ENCODE data around the gene ACSM3.
"Not testable (repeated sequence)": the region's sequence is repeated elsewhere in the genome, so short reads cannot be mapped to it uniquely, and the experiment has no call there.

The ACSM3 gene

DNA sequence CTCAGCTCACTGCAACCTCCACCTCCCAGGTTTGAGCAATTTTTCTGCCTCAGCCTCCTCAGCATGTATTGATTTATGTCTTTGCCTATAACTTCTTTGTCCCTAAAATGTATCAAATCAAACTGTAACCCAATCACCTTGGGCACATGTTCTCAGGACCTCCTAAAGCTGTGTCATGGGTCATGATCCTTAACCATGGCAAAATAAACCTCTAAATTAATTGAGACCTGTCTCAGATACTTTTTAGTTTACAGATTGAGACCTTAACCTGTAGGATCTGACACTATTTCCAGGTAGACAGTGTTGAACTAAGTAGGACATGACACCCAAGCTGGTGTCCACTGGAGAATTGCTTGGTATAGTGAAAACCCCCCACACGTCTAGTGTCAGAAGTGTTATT is 2.6 kb upstream of the ACSM3 start:
- no peaks in the 10 kb centered on the region for H3K36me3 ChIP-seq (ENCODE audit: insufficient read depth, low read length)
- H3K4me3 ChIP-seq (ENCODE audit: low read length) = no peak overlapping the region
- no peaks in the 10 kb centered on the region for H3K4me1 ChIP-seq (ENCODE audit: control insufficient read depth, insufficient read depth, low read length)
- H3K4me2 ChIP-seq (ENCODE audit: low read length) = no peak overlapping the region
- no peaks in the 10 kb centered on the region for H3K9me3 ChIP-seq (replicated peaks; ENCODE audit: low read length)
- no peak overlapping the region for H3K9ac ChIP-seq (ENCODE audit: low read depth, low read length)
- H3K27me3 ChIP-seq (ENCODE audit: control insufficient read depth, insufficient read depth, low read length) = peaks cover 8% of the 10 kb centered on the region

DNA sequence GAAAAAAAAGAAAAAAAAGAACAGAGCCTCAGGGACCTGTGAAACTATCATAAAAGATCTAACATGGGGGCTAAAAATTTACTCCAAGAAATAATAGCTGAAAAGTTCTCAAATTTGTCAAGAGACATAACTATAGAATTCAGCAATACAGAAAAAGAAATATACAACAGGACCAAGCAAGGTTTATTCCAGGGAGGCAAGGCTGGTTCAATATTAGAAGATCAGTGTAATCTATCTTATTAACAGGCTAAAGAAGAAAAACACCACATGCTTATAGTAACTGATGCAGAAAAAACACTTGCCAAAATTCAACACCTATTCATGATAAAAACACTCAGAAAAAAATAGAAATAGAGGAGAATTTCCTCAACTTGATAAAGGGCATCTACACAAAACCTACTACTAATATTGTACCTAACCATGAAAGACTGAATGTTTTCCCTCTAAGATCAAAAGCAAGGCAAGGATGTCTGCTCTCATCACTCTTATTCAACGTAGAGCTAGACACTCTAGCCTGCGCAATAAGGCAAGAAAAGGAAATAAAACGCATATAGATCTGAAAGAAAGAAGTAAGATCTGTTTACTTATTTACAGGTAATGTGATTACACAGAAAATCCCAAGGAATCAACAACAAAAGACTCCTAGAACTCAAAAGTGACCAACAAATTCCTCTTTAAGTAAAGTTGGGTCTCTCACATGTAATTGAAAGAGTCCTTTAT is 1.2 kb upstream of the ACSM3 start:
- no peaks in the 10 kb centered on the region for H3K4me1 ChIP-seq (ENCODE audit: control insufficient read depth, insufficient read depth, low read length)
- no peak overlapping the region for H3K9ac ChIP-seq (ENCODE audit: low read depth, low read length)
- H3K4me3 ChIP-seq (ENCODE audit: low read length) = no peak overlapping the region
- H3K36me3 ChIP-seq (ENCODE audit: insufficient read depth, low read length) = no peaks in the 10 kb centered on the region
- no peak overlapping the region for H3K4me2 ChIP-seq (ENCODE audit: low read length)
- H3K27me3 ChIP-seq (ENCODE audit: control insufficient read depth, insufficient read depth, low read length) = peaks cover 8% of the 10 kb centered on the region
- no peaks in the 10 kb centered on the region for H3K9me3 ChIP-seq (replicated peaks; ENCODE audit: low read length)

DNA sequence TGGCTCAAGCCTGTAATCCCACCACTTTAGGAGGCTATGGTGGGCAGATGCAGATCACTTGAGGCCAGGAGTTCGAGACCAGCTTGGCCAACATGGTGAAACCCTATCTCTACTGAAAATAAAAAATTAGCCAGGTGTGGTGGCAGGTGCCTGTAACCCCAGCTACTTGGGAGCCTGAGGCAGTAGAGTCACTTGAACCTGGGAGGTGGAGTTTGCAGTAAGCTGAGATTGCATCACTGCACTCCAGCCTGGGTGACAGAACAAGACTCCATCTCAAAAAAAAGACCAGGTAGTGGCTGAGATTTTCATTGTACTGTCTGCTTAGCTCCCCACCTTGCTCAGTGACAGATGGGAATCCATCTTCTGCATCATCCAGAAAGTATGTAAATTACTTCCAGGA is 634 bp downstream of the ACSM3 start:
- not testable (repeated sequence) for H3K36me3 ChIP-seq (ENCODE audit: insufficient read depth, low read length); H3K9me3 ChIP-seq (replicated peaks; ENCODE audit: low read length); H3K4me1 ChIP-seq (ENCODE audit: control insufficient read depth, insufficient read depth, low read length); H3K9ac ChIP-seq (ENCODE audit: low read depth, low read length); H3K4me2 ChIP-seq (ENCODE audit: low read length); H3K4me3 ChIP-seq (ENCODE audit: low read length)
- peaks cover 14% of the 10 kb centered on the region for H3K27me3 ChIP-seq (ENCODE audit: control insufficient read depth, insufficient read depth, low read length)

DNA sequence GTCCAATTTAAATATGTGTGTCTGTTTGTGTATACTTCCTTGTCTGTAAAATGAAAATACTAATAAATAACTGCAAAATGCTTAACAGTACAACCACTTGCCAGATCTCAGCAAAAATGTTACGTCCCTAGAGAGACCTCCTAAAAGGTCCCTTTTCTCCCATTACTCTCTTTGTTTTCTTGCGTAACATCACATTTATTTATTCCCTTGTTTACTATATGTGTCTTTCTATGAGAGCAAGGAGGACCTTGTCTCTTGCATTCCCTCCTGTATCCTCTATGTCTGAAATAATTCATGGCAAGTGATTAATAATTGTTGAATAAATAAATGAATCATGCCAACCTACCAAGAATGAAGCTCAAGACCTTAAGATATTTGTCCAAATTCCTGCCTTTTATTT is 1.9 kb downstream of the ACSM3 start:
- Histone ChIP-seq H3K4me1 (ENCODE audit: control insufficient read depth, insufficient read depth, low read length) (no peaks in the 10 kb centered on the region), H3K4me3 (ENCODE audit: low read length) (no peak overlapping the region), H3K36me3 (ENCODE audit: insufficient read depth, low read length) (no peaks in the 10 kb centered on the region), H3K27me3 (ENCODE audit: control insufficient read depth, insufficient read depth, low read length) (peaks cover 10% of the 10 kb centered on the region), H3K4me2 (ENCODE audit: low read length) (no peak overlapping the region), H3K9me3 (replicated peaks; ENCODE audit: low read length) (no peaks in the 10 kb centered on the region), H3K9ac (ENCODE audit: low read depth, low read length) (no peak overlapping the region)

DNA sequence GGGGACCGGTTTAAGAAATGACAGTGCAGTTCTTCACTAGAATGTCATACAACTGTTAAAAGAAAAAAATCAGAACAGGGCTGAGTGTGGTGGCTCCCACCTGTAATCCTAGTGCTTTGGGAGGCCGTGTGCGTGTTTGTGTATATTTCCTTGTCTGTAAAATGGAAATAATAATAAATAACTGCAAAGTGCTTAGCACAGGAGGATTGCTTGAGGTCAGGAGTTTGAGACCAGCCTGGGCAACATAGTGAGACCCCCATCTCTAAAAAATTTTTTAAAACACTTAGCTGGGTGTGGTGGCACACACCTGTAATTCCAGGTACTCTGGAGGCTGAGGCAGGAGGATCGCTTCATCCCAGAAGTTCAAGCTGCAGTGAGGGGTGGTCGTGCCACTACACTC is 2.5 kb downstream of the ACSM3 start:
- Histone ChIP-seq H3K9ac (ENCODE audit: low read depth, low read length) (no peak overlapping the region), H3K4me3 (ENCODE audit: low read length) (no peak overlapping the region), H3K36me3 (ENCODE audit: insufficient read depth, low read length) (no peaks in the 10 kb centered on the region), H3K4me1 (ENCODE audit: control insufficient read depth, insufficient read depth, low read length) (no peaks in the 10 kb centered on the region), H3K4me2 (ENCODE audit: low read length) (no peak overlapping the region), H3K9me3 (replicated peaks; ENCODE audit: low read length) (no peaks in the 10 kb centered on the region), H3K27me3 (ENCODE audit: control insufficient read depth, insufficient read depth, low read length) (peaks cover 8% of the 10 kb centered on the region)

DNA sequence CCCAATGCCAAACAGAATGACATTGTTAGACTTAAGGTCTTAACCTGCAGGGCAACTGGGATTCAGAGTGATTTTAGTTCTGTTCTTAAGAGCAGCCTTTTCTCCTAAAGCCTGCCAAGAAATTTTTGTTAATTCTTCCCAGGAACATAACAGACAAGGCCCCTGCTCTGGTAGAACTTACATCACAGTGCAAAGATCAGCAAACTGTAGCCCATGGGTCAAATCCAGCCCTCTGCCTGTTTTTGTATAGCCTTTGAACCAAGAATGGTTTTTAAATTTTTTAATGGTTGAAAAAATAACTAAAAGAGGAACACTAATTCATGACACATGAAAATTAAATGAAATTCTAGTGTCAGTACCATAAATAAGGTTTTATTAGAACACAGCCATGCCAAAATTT is 3.8 kb downstream of the ACSM3 start:
- Histone ChIP-seq H3K4me2 (ENCODE audit: low read length) (no peak overlapping the region), H3K27me3 (ENCODE audit: control insufficient read depth, insufficient read depth, low read length) (peaks cover 6% of the 10 kb centered on the region), H3K9me3 (replicated peaks; ENCODE audit: low read length) (no peaks in the 10 kb centered on the region), H3K4me1 (ENCODE audit: control insufficient read depth, insufficient read depth, low read length) (no peaks in the 10 kb centered on the region), H3K36me3 (ENCODE audit: insufficient read depth, low read length) (no peaks in the 10 kb centered on the region), H3K4me3 (ENCODE audit: low read length) (no peak overlapping the region), H3K9ac (ENCODE audit: low read depth, low read length) (no peak overlapping the region)

DNA sequence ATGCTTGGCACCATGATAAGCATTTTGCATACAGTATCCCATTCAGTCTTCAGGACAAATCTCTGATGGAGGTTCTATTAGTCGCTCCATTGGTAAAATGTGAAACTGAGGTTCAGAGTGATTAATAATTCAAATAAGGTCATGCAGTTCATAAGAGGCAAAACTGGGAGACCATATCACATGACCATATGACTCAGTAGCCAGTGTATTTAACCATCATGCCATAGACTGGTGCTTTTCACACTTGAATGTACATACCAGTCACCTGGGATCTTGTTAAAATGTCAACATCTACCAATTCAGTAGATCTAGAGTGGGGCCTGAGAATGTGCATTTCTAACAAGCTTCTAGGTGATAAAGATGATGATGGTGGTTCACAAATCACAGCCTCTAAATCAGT is 4.3 kb downstream of the ACSM3 start:
- Histone ChIP-seq H3K4me2 (ENCODE audit: low read length) (no peak overlapping the region), H3K9me3 (replicated peaks; ENCODE audit: low read length) (no peaks in the 10 kb centered on the region), H3K36me3 (ENCODE audit: insufficient read depth, low read length) (no peaks in the 10 kb centered on the region), H3K27me3 (ENCODE audit: control insufficient read depth, insufficient read depth, low read length) (peaks cover 6% of the 10 kb centered on the region), H3K9ac (ENCODE audit: low read depth, low read length) (no peak overlapping the region), H3K4me1 (ENCODE audit: control insufficient read depth, insufficient read depth, low read length) (no peaks in the 10 kb centered on the region), H3K4me3 (ENCODE audit: low read length) (no peak overlapping the region)

DNA sequence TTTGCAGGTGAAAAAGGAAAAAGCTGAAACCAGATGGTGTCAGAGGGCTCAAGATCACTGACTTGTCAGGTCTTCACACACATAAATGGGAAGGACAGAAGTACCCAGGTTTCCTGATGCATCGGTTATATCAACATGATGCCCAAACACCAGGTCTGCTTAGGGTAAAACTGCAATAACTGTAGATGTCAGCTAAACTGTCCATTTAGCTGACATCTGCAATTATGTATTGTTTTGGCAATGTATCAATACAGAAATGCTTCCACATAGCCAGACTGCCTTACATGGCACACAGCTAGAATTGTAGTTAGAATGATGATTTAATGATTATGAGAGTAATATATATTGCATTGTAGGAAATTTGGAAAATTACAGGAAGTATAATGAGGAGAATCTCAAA is 5.0 kb downstream of the ACSM3 start:
- Histone ChIP-seq H3K4me3 (ENCODE audit: low read length) (no peak overlapping the region), H3K27me3 (ENCODE audit: control insufficient read depth, insufficient read depth, low read length) (peaks cover 6% of the 10 kb centered on the region), H3K9ac (ENCODE audit: low read depth, low read length) (no peak overlapping the region), H3K9me3 (replicated peaks; ENCODE audit: low read length) (no peaks in the 10 kb centered on the region), H3K4me2 (ENCODE audit: low read length) (no peak overlapping the region), H3K4me1 (ENCODE audit: control insufficient read depth, insufficient read depth, low read length) (no peaks in the 10 kb centered on the region), H3K36me3 (ENCODE audit: insufficient read depth, low read length) (no peaks in the 10 kb centered on the region)

DNA sequence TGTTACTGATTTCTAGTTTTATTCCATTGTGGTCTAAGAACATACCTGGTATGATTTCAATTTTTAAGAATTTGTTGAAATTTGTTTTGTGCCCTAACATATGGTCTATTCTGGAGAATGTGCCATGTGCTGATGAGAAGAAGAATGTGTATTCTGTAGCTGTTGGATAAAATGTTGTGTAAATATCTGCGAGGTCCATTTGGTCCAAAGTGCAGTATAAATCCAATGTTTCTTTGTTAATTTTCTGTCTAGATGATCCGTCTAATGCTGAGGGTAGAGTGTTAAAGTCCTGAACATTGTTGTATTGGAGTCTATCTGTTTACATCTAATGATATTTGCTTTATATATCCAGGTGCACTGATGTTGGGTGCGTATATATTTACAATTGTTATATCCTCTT is 9.9 kb downstream of the ACSM3 start:
- H3K27me3 ChIP-seq (ENCODE audit: control insufficient read depth, insufficient read depth, low read length) = no peaks in the 10 kb centered on the region
- H3K9ac ChIP-seq (ENCODE audit: low read depth, low read length) = no peak overlapping the region
- H3K4me2 ChIP-seq (ENCODE audit: low read length) = no peak overlapping the region
- no peaks in the 10 kb centered on the region for H3K9me3 ChIP-seq (replicated peaks; ENCODE audit: low read length)
- H3K4me1 ChIP-seq (ENCODE audit: control insufficient read depth, insufficient read depth, low read length) = no peaks in the 10 kb centered on the region
- no peaks in the 10 kb centered on the region for H3K36me3 ChIP-seq (ENCODE audit: insufficient read depth, low read length)
- H3K4me3 ChIP-seq (ENCODE audit: low read length) = no peak overlapping the region

DNA sequence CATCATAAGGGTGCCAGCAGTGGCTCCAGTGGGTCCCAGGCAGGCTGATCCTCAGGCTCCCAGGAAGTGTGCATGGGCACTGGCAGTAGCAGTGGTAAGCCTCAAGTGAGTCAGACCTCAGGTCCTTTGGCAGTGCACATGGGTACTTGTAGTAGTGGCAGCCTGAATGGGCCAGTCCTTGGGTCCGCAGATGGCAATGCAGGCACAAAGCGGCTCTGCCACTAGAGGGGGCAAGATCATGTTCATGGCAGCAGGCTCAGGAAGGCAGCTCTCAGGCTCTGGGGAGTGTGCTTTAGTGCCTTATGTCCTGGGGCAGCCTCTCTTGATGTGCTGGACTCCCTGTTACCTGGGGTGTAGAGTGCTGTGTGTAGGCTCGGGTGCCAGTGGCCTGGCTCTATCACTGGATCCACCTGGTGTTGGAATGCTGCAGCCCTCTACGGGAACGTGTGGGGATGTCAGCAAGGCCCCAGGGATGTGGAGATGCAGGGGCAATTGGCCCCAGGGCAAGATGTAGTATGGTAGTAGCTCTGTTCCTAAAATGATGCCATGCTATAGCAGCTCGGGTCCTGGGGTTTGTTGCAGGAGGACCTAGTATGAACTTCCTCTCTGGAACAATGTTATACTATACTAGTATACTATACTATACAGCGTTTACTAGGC is 11.0 kb downstream of the ACSM3 start:
- no peak overlapping the region for H3K4me2 ChIP-seq (ENCODE audit: low read length)

DNA sequence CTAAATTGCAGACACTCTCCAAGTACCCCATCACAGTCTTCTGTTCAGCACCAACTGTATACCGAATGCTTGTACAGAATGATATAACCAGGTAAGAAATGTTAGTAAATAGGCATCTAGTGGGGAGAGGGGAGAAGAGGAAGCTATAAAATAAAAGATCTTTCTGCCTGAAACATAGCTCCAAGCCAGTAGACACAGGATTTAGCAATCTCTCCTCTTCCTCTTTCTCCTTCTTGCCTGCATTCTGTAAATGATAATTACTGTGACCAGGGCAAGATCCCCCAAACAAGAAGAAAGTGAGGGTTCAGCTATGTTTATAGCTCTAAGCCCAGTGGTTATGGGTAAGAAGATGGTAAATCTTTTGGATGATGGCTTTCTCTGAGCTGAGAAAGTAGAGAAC is 17.9 kb downstream of the ACSM3 start:
- Histone ChIP-seq H3K9ac (ENCODE audit: low read depth, low read length) (no peak overlapping the region), H3K27me3 (ENCODE audit: control insufficient read depth, insufficient read depth, low read length) (no peaks in the 10 kb centered on the region), H3K4me3 (ENCODE audit: low read length) (no peak overlapping the region), H3K4me1 (ENCODE audit: control insufficient read depth, insufficient read depth, low read length) (no peaks in the 10 kb centered on the region), H3K36me3 (ENCODE audit: insufficient read depth, low read length) (no peaks in the 10 kb centered on the region), H3K9me3 (replicated peaks; ENCODE audit: low read length) (no peaks in the 10 kb centered on the region), H3K4me2 (ENCODE audit: low read length) (no peak overlapping the region)

More for the DNA sequence above, 11.0 kb downstream of the ACSM3 start:
- Histone ChIP-seq H3K27me3 (ENCODE audit: control insufficient read depth, insufficient read depth, low read length) (no peaks in the 10 kb centered on the region), H3K4me3 (ENCODE audit: low read length) (no peak overlapping the region), H3K4me1 (ENCODE audit: control insufficient read depth, insufficient read depth, low read length) (no peaks in the 10 kb centered on the region), H3K9ac (ENCODE audit: low read depth, low read length) (no peak overlapping the region), H3K9me3 (replicated peaks; ENCODE audit: low read length) (no peaks in the 10 kb centered on the region), H3K36me3 (ENCODE audit: insufficient read depth, low read length) (no peaks in the 10 kb centered on the region)

DNA sequence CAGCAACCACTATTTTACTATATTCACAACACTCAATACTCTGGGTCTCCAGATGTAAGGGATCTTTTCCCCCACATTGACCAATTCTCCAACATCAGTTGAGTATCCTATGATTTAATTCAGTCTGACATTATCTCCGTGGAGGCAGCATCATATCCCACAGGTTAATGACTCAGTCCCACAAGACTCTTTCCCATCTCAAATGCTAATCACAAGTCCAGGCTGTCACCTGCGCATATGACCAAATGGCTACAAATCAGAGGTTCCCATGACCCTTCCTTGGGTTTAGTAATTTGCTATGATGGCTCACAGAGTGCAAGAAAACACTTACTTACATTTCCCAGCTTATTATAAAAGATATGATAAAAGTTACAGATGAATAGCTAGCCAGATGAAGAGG is 18.7 kb downstream of the ACSM3 start:
- Histone ChIP-seq H3K36me3 (ENCODE audit: insufficient read depth, low read length) (no peaks in the 10 kb centered on the region), H3K9ac (ENCODE audit: low read depth, low read length) (no peak overlapping the region), H3K4me2 (ENCODE audit: low read length) (no peak overlapping the region), H3K27me3 (ENCODE audit: control insufficient read depth, insufficient read depth, low read length) (no peaks in the 10 kb centered on the region), H3K4me1 (ENCODE audit: control insufficient read depth, insufficient read depth, low read length) (no peaks in the 10 kb centered on the region), H3K4me3 (ENCODE audit: low read length) (no peak overlapping the region), H3K9me3 (replicated peaks; ENCODE audit: low read length) (no peaks in the 10 kb centered on the region)
